Glutamatergic neuron (in vitro differentiated cells): ENCODE data around the gene SH3BP5. TPM values are rescaled to one million over a fixed set of nuclear protein-coding genes. Genes with fewer than 3 reads are reported as not detected.

Experiments
- DNase-seq: peaks from one replicate; pipeline ENCODE4 v3.0.0; 2022
- H3K27ac Mint-ChIP-seq: one replicate; pipeline ENCODE4 v1.8.0; 2020; ENCODE audit warnings: mild to moderate bottlenecking, mixed read lengths, inconsistent platforms; ENCODE audit not compliant: unreplicated experiment
- H3K27me3 Mint-ChIP-seq: one replicate; pipeline ENCODE4 v1.8.0; 2020; ENCODE audit warnings: mild to moderate bottlenecking, moderate library complexity, mixed read lengths, inconsistent platforms; ENCODE audit not compliant: unreplicated experiment
- H3K36me3 Mint-ChIP-seq: one replicate; pipeline ENCODE4 v1.8.0; 2020; ENCODE audit warnings: mild to moderate bottlenecking, mixed read lengths, inconsistent platforms; ENCODE audit not compliant: unreplicated experiment
- H3K4me1 Mint-ChIP-seq: one replicate; pipeline ENCODE4 v1.8.0; 2020; ENCODE audit warnings: mild to moderate bottlenecking, low read depth, mixed read lengths, inconsistent platforms; ENCODE audit not compliant: unreplicated experiment
- H3K4me3 Mint-ChIP-seq: one replicate; pipeline ENCODE4 v1.8.0; 2020; ENCODE audit warnings: mild to moderate bottlenecking, mixed read lengths, inconsistent platforms; ENCODE audit not compliant: unreplicated experiment
- H3K9me3 Mint-ChIP-seq: one replicate; pipeline ENCODE4 v1.8.0; 2020; ENCODE audit warnings: mild to moderate bottlenecking, moderate library complexity, mixed read lengths, inconsistent platforms; ENCODE audit not compliant: unreplicated experiment
- CTCF ChIP-seq: fragments of 200-600 bp; sonication (generic); IDR thresholded peaks from one replicate; pipeline ENCODE4 v1.5.0; 2021; ENCODE audit not compliant: partially characterized antibody, unreplicated experiment
- total RNA-seq: library from RNA; stranded (reverse); fragmentation: NEBNext Ultra II Directional; extraction: Animal tissue kit (Norgen Biotek cat#: 25700); gene quantifications from one replicate; pipeline ENCODE4 v1.2.1, GENCODE V29; 2021; ENCODE audit not compliant: unreplicated experiment

Gene SH3BP5
- total RNA-seq, 1 donor from 2014 or later, result 25.3 TPM

GRCh38 chr3:15309662-15310335 is 22.6 kb downstream of the SH3BP5 start:
- H3K27me3 Mint-ChIP-seq, result peaks cover 5% of the 10 kb centered on the region
- no peak for TF ChIP-seq CTCF
- H3K9me3 Mint-ChIP-seq, result no peaks in the 10 kb centered on the region
- peaks cover 35% of the 10 kb centered on the region for H3K4me1 Mint-ChIP-seq
- DNase-seq, result no peak
- no peak overlapping the region for H3K27ac Mint-ChIP-seq
- no peak overlapping the region for H3K4me3 Mint-ChIP-seq
- no peaks in the 10 kb centered on the region for H3K36me3 Mint-ChIP-seq

- Mint-ChIP-seq H3K36me3 (no peaks in the 10 kb centered on the region), H3K4me1 (peaks cover 36% of the 10 kb centered on the region), H3K9me3 (no peaks in the 10 kb centered on the region), H3K27ac (no peak overlapping the region), H3K4me3 (no peak overlapping the region), H3K27me3 (peaks cover 7% of the 10 kb centered on the region)
- TF ChIP-seq CTCF, result no peak
- DNase-seq, result peak; percentile 45
These were observed 24.8 kb downstream of the SH3BP5 start for GRCh38 chr3:15307580-15307979.

- peaks cover 37% of the 10 kb centered on the region for H3K4me1 Mint-ChIP-seq
- no peaks in the 10 kb centered on the region for H3K9me3 Mint-ChIP-seq
- H3K27me3 Mint-ChIP-seq, result peaks cover 7% of the 10 kb centered on the region
- no peak for TF ChIP-seq CTCF
- H3K4me3 Mint-ChIP-seq, result no peak overlapping the region
- no peak for DNase-seq
- H3K27ac Mint-ChIP-seq, result no peak overlapping the region
- H3K36me3 Mint-ChIP-seq, result no peaks in the 10 kb centered on the region
These were observed 25.4 kb downstream of the SH3BP5 start for GRCh38 chr3:15306979-15307359.

GRCh38 chr3:15305359-15305844 is 27.0 kb downstream of the SH3BP5 start:
- Mint-ChIP-seq H3K9me3 (peaks cover 4% of the 10 kb centered on the region), H3K36me3 (no peaks in the 10 kb centered on the region), H3K27ac (no peak overlapping the region), H3K4me1 (peaks cover 49% of the 10 kb centered on the region), H3K27me3 (peaks cover 9% of the 10 kb centered on the region), H3K4me3 (no peak overlapping the region)
- peak; percentile 44 for DNase-seq
- TF ChIP-seq CTCF, result peak; percentile 77

GRCh38 chr3:15303728-15304127 is 28.7 kb downstream of the SH3BP5 start:
- Mint-ChIP-seq H3K4me3 (no peak overlapping the region), H3K4me1 (peaks cover 50% of the 10 kb centered on the region), H3K27ac (no peak overlapping the region), H3K27me3 (peaks cover 12% of the 10 kb centered on the region), H3K9me3 (peaks cover 7% of the 10 kb centered on the region), H3K36me3 (no peaks in the 10 kb centered on the region)
- TF ChIP-seq CTCF, result no peak
- DNase-seq, result no peak
